Measurements from ENCODE around the gene RPGR.

The RPGR gene

DNA sequence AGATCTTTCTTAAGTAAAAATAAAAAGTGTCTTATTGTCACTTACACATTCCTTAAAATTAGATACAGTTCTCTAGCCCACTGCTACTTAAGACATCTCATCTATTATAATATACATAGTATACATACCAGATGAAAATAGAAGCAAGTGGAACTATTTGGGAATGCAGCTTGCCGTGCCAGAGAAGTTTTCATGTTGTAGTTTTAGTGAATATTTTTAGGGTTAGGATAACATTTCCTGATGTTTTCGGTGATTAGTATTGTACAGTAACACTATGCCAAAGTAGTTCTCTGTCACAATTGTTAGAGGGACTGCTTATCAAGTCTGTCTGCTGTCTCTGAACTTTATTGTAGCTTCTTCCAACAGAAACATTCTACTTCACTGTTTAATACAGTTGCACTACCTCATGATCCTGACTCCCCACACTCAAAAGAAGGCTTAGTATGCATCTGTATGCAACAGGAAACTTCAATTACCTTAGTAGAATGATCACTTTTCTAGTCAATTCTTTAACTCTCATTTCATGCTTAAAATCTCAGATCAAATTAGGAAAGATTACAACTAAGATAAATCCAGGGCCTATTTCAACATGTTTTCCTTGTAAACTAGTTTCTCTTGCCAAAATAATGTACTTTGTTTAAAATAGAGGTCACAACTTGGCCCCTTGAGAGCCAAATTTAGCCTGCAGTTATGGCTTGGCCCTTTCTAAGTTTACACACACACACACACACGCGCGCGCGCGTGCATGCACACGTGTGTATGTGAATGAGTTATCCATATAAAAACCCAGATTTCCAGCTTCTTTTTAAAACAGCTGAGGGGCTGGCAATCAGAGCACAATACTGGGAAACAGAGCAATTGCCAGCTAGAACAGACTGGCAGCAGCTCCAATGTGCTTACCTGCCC is 64.3 kb downstream of the RPGR start:
- DNase-seq (ENCODE audit: low read depth), result no peak

- DNase-seq (ENCODE audit: low read depth), result no peak
These were observed 67.1 kb downstream of the RPGR start for GRCh38 chrX:38260231-38260630.

- no peak for DNase-seq (ENCODE audit: low read depth)
These were observed 71.3 kb downstream of the RPGR start for GRCh38 chrX:38256019-38256418.

GRCh38 chrX:38249965-38250364 is 77.3 kb downstream of the RPGR start:
- DNase-seq (ENCODE audit: low read depth), result no peak

DNA sequence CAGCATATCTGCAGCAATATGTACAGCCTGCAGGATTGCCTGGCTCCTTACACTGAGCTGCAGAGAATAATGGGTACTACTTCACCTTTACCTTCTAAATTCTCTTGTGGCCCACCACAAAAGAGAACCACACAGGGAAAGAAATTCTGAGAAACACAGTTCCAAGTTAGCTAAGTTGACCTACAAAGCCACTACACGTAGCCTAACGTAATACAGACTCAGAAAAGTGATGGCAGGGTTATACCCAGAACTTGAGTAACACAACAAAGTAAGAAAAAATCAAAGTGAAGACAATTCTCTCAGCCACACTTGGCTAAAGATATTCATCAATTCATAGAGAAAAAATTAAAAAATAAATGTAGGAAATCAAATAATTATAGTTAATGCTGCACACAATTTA is 80.3 kb downstream of the RPGR start:
- no peak for DNase-seq (ENCODE audit: low read depth)

GRCh38 chrX:38240541-38240940 is 86.8 kb downstream of the RPGR start:
- no peak for DNase-seq (ENCODE audit: low read depth)

DNA sequence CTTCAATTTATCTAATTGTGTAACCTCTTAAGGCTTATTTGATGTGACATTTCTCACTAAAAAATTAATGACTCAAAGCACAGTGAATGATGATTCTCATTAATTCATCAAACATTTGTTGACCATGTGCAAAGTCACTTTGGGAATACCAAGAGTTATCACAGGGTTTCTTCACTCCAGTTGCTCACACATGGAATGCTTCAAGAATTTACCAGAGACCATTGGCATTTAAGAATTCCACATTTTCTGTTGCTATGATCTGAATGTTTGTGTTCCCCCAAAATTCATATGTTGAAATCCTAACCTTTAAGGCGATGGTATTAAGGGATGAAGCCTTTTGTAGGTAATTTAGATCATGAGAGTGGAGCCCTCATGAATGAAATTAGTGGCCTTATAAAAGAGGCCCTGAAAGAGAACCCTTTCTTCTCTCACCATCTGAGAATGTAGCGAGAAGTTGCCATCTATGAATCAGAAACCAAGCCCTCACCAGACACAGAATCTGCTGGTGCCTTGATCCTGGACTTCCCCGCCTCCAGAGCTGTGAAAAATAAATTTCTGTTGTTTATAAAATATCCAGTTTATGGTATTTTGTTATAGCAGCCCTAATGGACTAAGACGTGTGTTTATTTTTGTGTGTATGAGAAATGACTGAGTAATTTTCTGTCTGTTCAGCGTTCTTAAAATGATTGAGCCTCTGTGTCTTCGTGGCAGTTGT is 90.3 kb downstream of the RPGR start:
- DNase-seq (ENCODE audit: low read depth), result no peak

DNA sequence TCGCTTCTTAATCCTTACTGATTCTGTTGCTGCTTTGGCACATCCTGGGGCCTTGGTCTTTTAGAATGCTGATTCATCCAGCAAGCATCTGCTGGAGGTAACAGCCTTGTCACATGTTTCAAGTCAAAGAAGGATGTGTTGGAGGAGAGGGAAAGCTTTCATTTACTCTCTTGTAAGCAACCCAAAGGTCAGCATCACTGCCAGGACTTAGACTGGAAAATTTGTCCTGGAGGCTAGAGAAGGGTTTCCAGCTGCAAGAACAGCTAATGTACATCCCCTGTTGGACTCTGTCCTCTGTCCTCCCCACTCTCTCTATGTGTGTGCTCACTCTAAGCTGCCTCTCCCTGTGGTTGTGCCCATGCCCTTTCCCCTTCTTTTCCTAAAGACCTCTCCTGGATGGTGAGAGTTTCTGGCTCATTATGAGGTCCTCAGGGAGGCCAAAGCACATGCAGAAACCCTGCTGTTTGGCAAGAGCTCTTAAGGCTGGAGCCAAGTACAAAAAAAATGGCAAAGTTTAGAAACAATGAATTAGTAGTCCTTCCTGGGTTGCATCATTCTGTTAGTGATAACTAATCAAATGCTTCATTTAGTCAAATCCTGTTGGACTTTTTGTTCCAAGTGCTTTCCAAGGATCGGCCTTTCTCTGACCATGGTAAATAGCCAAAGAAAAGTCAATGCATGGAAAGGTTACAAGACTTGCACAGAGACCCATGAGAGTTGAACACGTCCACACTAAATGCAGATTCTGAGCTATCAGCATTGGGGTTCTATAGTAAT is 93.2 kb downstream of the RPGR start:
- DNase-seq (ENCODE audit: low read depth), result no peak

- no peak for DNase-seq (ENCODE audit: low read depth)
These were observed 95.1 kb downstream of the RPGR start for GRCh38 chrX:38232079-38232686.

DNA sequence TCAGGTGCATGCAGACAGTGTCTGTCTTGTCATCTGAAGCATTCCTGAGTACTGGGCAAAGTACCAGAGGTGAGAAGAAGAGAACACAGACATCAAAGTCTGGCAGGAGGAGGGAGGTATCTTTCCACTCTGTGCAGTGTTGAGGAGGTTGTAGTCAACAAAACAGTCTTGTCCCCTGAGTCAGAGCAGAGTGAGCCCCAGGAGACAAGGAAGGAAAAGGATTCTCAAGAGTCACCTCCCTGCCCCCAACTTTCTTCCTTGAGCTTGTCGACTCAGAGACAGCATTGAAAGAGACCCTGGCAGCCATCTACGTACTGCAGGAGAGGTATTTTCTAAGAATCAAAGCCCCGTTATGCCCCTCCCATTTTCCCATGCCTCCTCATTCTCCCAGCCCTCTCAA is 102.2 kb downstream of the RPGR start:
- DNase-seq (ENCODE audit: low read depth), result no peak

DNA sequence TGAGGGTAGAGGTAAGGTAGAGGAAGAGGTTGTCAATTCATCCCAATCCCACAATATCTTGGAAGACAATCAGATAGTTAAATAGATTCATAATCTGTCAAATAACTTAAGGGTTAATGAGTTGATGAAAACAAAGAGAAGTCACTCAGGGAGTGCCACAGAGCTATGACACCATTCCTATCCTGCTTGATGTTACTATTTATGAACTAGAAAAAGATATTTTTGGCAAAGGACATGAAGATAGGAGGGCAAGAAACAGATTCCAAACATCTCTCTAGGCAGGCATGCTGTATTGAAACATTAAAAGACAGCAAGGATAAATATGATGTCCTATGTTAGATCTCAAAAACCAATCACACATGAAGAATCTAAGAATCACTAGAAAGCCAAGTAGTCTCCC is 103.1 kb downstream of the RPGR start:
- DNase-seq (ENCODE audit: low read depth), result no peak

DNA sequence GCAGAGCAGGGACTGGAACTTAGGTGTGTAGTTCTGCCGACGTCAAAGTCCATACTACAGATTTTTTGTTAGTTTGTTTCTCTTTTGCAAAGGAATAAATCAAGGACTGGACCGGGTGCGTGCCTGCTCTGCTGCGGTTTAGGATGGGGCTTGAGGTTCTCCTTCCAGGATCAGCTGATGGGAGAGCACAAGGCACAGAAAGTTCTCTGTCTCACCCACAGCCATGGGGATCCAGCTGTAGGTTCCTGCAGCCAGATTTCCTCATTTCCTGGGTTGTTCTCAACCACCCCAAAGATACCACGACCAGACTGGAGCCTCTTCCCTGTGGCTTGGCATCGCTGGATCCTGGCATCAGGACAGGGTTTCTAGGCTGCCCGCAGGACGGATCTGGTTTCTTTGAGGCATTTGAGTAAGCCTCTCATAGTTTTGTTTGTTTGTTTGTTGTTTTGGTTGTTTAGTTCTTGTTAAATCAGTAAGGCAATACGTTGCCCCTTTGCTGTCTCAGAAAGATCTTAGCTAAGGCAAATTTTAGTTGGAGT is 105.8 kb downstream of the RPGR start:
- DNase-seq (ENCODE audit: low read depth), result no peak

DNA sequence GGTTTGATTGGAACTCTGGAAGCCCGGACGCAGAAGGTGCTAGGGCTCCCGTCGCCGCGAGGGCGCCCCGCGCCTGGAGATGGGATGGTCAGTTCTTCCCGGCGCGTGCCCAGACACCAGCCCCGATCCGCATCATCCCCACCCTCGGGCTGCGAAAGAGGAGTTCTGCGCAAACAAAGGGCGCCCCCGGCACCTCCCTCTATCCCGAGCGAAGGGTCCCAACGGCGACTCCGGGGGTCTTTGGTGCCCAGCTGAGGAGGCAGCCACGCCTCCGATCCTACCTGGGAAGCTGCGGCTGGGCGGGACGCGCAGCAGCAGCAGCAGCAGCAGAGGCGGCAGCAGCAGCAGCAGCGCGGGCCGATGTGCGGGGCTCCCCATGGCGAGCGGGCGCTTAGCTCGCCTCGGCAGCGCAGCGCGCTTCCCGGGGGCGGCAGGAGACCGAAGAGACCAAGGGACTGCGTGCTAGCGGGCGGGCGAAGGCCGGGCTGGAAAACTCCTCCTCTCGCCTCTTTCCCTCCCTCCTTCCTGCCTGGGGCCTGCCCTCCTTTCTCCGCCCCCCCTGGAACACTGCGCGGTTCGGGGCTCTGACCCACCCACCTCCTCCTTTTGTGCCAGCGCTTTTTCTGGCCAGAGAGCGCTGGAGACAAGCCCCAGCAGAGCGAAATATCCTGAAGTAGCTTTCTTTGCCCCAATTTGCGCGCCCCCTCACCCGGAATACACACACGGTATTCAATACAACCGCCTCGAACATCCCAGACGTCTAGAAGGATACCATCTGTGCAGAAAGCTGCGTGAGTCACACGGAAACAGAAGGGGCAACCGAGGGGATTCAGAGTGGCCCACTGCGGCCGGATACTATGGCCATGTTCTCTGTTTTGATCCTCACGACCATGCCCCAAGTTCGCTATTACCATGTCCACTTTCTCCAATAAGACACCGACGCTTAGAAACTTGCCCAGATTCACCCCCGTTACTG is 106.6 kb downstream of the RPGR start, which contains the start of gene SRPX:
Gene SRPX, minus strand, starts transcription at position 457 of the 976 bp plus-strand sequence. Its CDS starts 79 bp downstream, at position 378.
- no peak for DNase-seq (ENCODE audit: low read depth)

DNA sequence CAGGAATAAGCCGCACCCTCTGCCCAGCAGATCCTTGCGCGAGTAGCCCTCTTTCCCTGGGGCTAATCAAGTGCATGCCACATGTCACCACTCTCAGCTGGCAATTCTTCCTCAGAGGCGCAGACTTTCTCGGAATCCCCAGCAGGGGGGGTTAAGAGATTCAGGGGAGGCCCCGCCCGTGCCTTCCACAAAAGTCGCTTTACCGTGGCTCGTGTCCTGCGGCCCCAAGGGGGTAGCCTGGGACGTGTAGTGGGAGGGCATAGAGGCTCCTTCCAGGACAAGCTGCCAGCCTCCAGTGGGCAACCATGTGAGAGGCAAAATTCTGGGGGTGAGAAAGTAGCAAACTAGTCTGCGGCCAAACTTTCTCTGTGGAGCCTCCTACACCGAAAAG is 107.3 kb downstream of the RPGR start:
- no peak for DNase-seq (ENCODE audit: low read depth)

Measured in HS-27A (cell line).